Right lobe of liver (tissue), 4 donors: Measurements from ENCODE around the gene MLX.

Source experiments
- POLR2A ChIP-seq: fragments of 450-650 bp; IDR thresholded peaks from one replicate; pipeline ENCODE4 v1.6.1; 2017; ENCODE audit warnings: antibody characterized with exemption, mild to moderate bottlenecking
- TF ChIP-seq, protein P1 (sequence below), 4 donors: fragments of 200-600 bp in 3 of 4; fragments of 450-650 bp in 1 of 4; IDR thresholded peaks; one replicate each; pipeline versions ENCODE4 v1.5.1 to v1.8.0; 2016 to 2022; ENCODE audit warnings: antibody characterized with exemption in 4 of 4, mild to moderate bottlenecking in 2 of 4
- donor health status: DM: no; HTN: no; CAD: no.
- donor health status: DM: no; HTN: no; CAD: no.
- donor health status: DM: no; HTN: yes; CAD: no.

DNA sequence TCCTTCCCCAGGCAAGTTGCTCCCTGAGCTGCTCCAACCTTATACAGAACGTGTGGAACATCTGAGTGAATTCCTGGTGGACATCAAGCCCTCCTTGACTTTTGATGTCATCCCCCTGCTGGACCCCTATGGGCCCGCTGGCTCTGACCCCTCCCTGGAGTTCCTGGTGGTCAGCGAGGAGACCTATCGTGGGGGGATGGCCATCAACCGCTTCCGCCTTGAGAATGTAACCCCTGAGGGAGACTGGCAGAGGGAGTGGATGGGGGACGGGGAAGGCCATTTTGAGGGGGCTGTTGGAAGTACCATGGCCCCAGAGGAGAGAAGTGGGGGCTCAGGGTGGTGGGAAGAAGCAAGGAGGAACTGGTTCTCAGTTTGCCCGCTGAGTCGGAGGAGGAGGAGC lies 3.0 kb upstream of the MLX start:
- TF ChIP-seq, protein P1, sequence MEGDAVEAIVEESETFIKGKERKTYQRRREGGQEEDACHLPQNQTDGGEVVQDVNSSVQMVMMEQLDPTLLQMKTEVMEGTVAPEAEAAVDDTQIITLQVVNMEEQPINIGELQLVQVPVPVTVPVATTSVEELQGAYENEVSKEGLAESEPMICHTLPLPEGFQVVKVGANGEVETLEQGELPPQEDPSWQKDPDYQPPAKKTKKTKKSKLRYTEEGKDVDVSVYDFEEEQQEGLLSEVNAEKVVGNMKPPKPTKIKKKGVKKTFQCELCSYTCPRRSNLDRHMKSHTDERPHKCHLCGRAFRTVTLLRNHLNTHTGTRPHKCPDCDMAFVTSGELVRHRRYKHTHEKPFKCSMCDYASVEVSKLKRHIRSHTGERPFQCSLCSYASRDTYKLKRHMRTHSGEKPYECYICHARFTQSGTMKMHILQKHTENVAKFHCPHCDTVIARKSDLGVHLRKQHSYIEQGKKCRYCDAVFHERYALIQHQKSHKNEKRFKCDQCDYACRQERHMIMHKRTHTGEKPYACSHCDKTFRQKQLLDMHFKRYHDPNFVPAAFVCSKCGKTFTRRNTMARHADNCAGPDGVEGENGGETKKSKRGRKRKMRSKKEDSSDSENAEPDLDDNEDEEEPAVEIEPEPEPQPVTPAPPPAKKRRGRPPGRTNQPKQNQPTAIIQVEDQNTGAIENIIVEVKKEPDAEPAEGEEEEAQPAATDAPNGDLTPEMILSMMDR (IDR thresholded peaks at IDR 0.05), result no peak
- no peak for TF ChIP-seq POLR2A
